ENCODE results near the gene AK4.
"Not testable (repeated sequence)": the region's sequence is repeated elsewhere in the genome, so short reads cannot be mapped to it uniquely, and the experiment has no call there.

Gene AK4

GRCh38 chr1:65113298-65113697 is 34.7 kb upstream of the AK4 start:
- no peak overlapping the region for H3K4me3 ChIP-seq (replicated peaks; ENCODE audit: low read depth, low read length)
- DNase-seq (ENCODE audit: low read depth): no peak
- no peak for TF ChIP-seq CTCF (IDR thresholded peaks at IDR 0.05; ENCODE audit: low read length, missing control alignments)

GRCh38 chr1:65114322-65114721 is 33.7 kb upstream of the AK4 start:
- H3K4me3 ChIP-seq (replicated peaks; ENCODE audit: low read depth, low read length): no peak overlapping the region
- peak; percentile 49 for DNase-seq (ENCODE audit: low read depth)
- no peak for TF ChIP-seq CTCF (IDR thresholded peaks at IDR 0.05; ENCODE audit: low read length, missing control alignments)

GRCh38 chr1:65119951-65120350 is 28.1 kb upstream of the AK4 start:
- TF ChIP-seq CTCF (IDR thresholded peaks at IDR 0.05; ENCODE audit: low read length, missing control alignments): no peak
- DNase-seq (ENCODE audit: low read depth): no peak
- H3K4me3 ChIP-seq (replicated peaks; ENCODE audit: low read depth, low read length): no peak overlapping the region

- H3K4me3 ChIP-seq (replicated peaks; ENCODE audit: low read depth, low read length); DNase-seq (ENCODE audit: low read depth): not testable (repeated sequence)
These were observed 18.9 kb upstream of the AK4 start for GRCh38 chr1:65129104-65129503.

- TF ChIP-seq CTCF (IDR thresholded peaks at IDR 0.05; ENCODE audit: low read length, missing control alignments): no peak
- DNase-seq (ENCODE audit: low read depth): no peak
- H3K4me3 ChIP-seq (replicated peaks; ENCODE audit: low read depth, low read length): no peak overlapping the region
These were observed 9.5 kb upstream of the AK4 start for GRCh38 chr1:65138524-65138923.

- not testable (repeated sequence) for DNase-seq (ENCODE audit: low read depth); H3K4me3 ChIP-seq (replicated peaks; ENCODE audit: low read depth, low read length)
These were observed 8.2 kb upstream of the AK4 start for GRCh38 chr1:65139793-65140192.

GRCh38 chr1:65141394-65141793 is 6.6 kb upstream of the AK4 start:
- TF ChIP-seq CTCF (IDR thresholded peaks at IDR 0.05; ENCODE audit: low read length, missing control alignments): no peak
- H3K4me3 ChIP-seq (replicated peaks; ENCODE audit: low read depth, low read length): no peak overlapping the region
- peak; percentile 52 for DNase-seq (ENCODE audit: low read depth)

- TF ChIP-seq CTCF (IDR thresholded peaks at IDR 0.05; ENCODE audit: low read length, missing control alignments): no peak
- DNase-seq (ENCODE audit: low read depth): no peak
- no peak overlapping the region for H3K4me3 ChIP-seq (replicated peaks; ENCODE audit: low read depth, low read length)
These were observed 6.1 kb upstream of the AK4 start for GRCh38 chr1:65141918-65142317.

- DNase-seq (ENCODE audit: low read depth); H3K4me3 ChIP-seq (replicated peaks; ENCODE audit: low read depth, low read length): not testable (repeated sequence)
These were observed 4.8 kb upstream of the AK4 start for GRCh38 chr1:65143112-65143658.
